AG04450 (cell line): ENCODE results near the gene KCNJ6. TPM values are rescaled to one million over a fixed set of nuclear protein-coding genes. Genes with fewer than 3 reads are reported as not detected.

Source experiments
- CTCF ChIA-PET: fragments of 300-600, 350-600 bp; formaldehyde crosslinking; extraction: SDS; loops from one replicate; lab custom pipeline; 2022; ENCODE audit warnings: antibody characterized with exemption, inconsistent platforms; lab: Charles Lee
- POLR2A ChIA-PET: fragments of 350-600 bp; formaldehyde crosslinking; extraction: SDS; loops from one replicate; lab custom pipeline; 2021; ENCODE audit warnings: antibody characterized with exemption, inconsistent platforms; lab: Yijun Ruan, JAX
- DNase-seq: peaks from one replicate; pipeline ENCODE4 v3.0.0-alpha.2; 2011; ENCODE audit warnings: low read depth, low spot score
- H3K27ac ChIP-seq: one replicate; pipeline ENCODE4 v1.5.1; 2012; ENCODE audit warnings: low read depth, low read length, control low read depth
- H3K27me3 ChIP-seq: one replicate; pipeline ENCODE4 v1.6.0; 2012; ENCODE audit warnings: low read length; ENCODE audit not compliant: control insufficient read depth, insufficient read depth
- H3K4me3 ChIP-seq: 2 replicates; pipeline ENCODE4 v1.5.1; 2011; ENCODE audit warnings: mild to moderate bottlenecking, low read depth, low read length, control low read depth
- H3K9me3 ChIP-seq: 2 replicates; pipeline ENCODE4 v1.5.1; 2012; ENCODE audit warnings: low read length; ENCODE audit not compliant: control insufficient read depth, insufficient read depth
- polyA plus RNA-seq: library from polyadenylated mRNA; depleted of rRNA; stranded (reverse); fragments of >200 nt; gene quantifications from 2 replicates; pipeline ENCODE4 v1.2.3, GENCODE V29; 2011
- TF ChIP-seq, protein P1 (sequence below): IDR thresholded peaks from 2 replicates; pipeline ENCODE4 v1.5.1; 2011; ENCODE audit warnings: low read depth, low read length, control low read depth, inconsistent platforms

The KCNJ6 gene
- polyA plus RNA-seq, 1 experiment, result 0.02 TPM

DNA sequence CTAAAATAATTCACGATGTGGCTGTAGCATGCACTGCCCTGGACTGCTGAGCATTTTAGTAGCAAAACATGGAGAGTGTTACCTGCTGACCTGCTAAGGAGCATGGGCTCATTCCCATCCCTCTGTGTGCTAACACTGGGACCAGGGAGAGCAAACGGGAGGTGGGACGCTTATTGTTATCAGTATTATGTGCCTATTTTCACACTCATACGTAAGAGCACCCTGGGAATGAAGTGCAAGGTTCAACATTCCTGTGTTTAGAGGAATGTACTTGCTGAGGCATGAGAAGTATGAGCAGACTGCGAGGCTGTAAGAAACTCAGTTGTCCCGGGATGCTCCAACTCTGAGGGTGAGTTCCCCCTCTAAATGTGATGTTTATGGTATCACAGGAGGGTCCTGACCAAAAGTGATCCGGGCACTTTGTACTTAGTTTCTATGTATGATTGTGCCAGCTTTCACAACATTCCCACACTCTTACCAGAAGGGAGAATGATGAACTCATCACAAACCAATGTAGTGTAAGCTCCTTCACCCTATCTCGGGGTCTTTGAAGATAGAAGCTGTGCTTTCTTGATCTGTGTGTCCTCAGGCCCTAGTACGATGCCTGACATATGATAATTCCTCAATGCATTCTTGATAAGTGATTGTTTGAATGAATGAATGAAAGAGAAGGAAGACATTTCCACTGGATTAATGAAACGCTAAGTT is 164.8 kb downstream of the KCNJ6 start:
- H3K27ac ChIP-seq, result no peak overlapping the region
- TF ChIP-seq, protein P1, sequence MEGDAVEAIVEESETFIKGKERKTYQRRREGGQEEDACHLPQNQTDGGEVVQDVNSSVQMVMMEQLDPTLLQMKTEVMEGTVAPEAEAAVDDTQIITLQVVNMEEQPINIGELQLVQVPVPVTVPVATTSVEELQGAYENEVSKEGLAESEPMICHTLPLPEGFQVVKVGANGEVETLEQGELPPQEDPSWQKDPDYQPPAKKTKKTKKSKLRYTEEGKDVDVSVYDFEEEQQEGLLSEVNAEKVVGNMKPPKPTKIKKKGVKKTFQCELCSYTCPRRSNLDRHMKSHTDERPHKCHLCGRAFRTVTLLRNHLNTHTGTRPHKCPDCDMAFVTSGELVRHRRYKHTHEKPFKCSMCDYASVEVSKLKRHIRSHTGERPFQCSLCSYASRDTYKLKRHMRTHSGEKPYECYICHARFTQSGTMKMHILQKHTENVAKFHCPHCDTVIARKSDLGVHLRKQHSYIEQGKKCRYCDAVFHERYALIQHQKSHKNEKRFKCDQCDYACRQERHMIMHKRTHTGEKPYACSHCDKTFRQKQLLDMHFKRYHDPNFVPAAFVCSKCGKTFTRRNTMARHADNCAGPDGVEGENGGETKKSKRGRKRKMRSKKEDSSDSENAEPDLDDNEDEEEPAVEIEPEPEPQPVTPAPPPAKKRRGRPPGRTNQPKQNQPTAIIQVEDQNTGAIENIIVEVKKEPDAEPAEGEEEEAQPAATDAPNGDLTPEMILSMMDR, result no peak
- no peak overlapping the region for H3K4me3 ChIP-seq
- no peak for DNase-seq
- POLR2A ChIA-PET, result interaction anchor here (0.6 kb wide), 1 partner anchor 323 kb away, joined by 4 read pairs; no protein-coding TSS in a partner anchor
- no peaks in the 10 kb centered on the region for H3K9me3 ChIP-seq
- H3K27me3 ChIP-seq, result peaks cover 37% of the 10 kb centered on the region
- CTCF ChIA-PET, result interaction anchor here (0.7 to 1.3 kb wide), 2 partner anchors 122 to 406 kb away, joined by 3 read pairs; no protein-coding TSS in a partner anchor

DNA sequence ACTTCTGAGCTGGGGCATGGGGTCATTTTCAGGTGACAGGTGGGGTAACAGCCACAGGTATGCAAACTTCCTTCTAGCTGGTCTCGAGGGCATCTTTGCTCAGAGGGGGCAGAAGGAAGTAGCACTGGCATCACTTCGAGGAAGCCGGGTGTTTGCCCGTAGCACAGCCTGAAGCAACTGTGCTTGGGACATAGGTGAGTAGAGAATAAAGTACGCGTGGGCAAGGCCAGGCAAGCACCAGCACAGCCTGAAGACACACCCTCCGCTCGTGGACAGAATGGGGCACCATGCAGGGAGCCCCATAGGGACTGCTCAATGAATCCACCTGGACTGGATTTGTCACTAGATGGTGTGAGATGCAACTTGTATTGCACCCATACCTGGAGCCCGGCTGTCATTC is 167.1 kb downstream of the KCNJ6 start:
- ChIA-PET POLR2A (no interaction called here), CTCF (interaction anchor here (1.2 to 2.0 kb wide), 2 partner anchors 10 to 37 kb away, joined by 3 to 9 read pairs; no protein-coding TSS in a partner anchor)
- Histone ChIP-seq H3K27ac (no peak overlapping the region), H3K27me3 (peaks cover 28% of the 10 kb centered on the region), H3K4me3 (no peak overlapping the region), H3K9me3 (no peaks in the 10 kb centered on the region)
- TF ChIP-seq, protein P1, result no peak
- no peak for DNase-seq

DNA sequence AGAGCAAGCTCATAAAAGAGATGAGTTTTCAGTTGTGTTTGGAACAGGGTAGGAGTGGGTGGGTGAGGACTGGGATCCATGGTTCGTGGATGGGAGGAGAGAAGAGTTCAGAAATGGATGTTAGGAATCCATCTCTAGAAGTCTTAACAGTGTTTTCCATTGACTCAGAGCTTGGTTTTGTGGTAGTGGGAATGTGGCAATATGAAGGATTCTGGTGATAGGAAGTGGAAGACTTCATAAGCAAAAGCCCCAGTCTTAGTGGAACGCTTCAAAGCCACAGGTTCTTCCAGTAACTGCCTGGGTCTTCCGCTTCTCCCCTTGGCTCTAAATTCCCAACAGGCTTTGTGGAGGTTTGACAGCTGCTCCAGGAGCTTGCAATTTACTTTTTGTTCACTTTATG is 167.9 kb downstream of the KCNJ6 start:
- TF ChIP-seq, protein P1, result no peak
- no peak for DNase-seq
- Histone ChIP-seq H3K4me3 (no peak overlapping the region), H3K9me3 (no peaks in the 10 kb centered on the region), H3K27me3 (peaks cover 26% of the 10 kb centered on the region), H3K27ac (no peak overlapping the region)
- ChIA-PET POLR2A (no interaction called here), CTCF (interaction anchor here (1.4 to 2.0 kb wide), 2 partner anchors 11 to 169 kb away, joined by 3 to 9 read pairs; no protein-coding TSS in a partner anchor)

DNA sequence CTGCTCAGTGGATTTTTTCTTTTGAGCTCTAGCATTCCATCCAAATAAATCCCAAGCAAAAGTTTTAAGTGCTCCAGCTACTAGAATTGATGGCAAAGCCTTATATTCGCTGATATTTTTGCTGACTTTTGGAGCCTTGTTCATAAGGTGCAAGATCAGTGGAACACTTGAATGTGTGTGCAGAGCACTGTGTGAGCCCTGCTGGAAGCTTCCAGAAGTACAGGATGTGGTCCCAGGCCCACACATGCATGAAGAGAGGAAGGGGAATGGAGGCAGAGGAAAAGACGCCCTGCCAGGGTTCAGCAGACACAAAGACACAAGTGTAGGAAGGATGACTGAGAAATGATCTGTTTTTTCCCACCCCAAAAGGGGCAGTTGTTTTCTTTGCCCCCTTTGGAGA is 169.4 kb downstream of the KCNJ6 start:
- ChIA-PET POLR2A (no interaction called here), CTCF (interaction anchor here (0.5 to 2.6 kb wide), 3 partner anchors 12 to 86 kb away, joined by 3 to 8 read pairs (median 5); no protein-coding TSS in a partner anchor)
- TF ChIP-seq, protein P1, result peak; percentile 27; the same call in 1 of the 2 replicates
- no peak for DNase-seq
- H3K27me3 ChIP-seq, result peaks cover 14% of the 10 kb centered on the region
- H3K27ac ChIP-seq, result no peak overlapping the region
- no peak overlapping the region for H3K4me3 ChIP-seq
- no peaks in the 10 kb centered on the region for H3K9me3 ChIP-seq

DNA sequence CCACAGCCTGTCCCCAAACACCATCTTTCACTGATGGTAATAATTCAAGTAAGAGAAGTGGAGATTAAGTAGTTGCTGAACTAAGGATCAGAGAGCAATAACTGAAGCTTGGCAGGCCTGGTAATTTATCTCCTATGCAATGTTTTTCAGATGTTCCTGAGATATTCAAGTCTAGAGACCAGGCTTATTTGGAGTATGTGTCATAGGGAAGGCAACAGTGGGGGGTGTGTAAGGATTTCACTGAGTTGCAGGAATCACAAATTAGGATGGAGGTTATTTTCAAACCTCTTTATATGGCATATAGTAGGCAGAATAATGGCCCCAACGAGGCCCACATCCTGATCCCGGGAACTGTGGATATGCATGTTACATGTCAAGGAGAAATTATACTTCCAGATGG is 171.7 kb downstream of the KCNJ6 start:
- POLR2A ChIA-PET, result no interaction called here
- no peak for DNase-seq

More for the DNA sequence above, 171.7 kb downstream of the KCNJ6 start:
- no peaks in the 10 kb centered on the region for H3K9me3 ChIP-seq
- H3K4me3 ChIP-seq, result no peak overlapping the region
- H3K27ac ChIP-seq, result no peak overlapping the region
- CTCF ChIA-PET, result interaction anchor here (2.6 kb wide), 1 partner anchor 33 kb away, joined by 8 read pairs; no protein-coding TSS in a partner anchor
- TF ChIP-seq, protein P1, result no peak
- H3K27me3 ChIP-seq, result peaks cover 9% of the 10 kb centered on the region
